K562 (cell line): ENCODE results near the gene SIT1. TPM values are rescaled to one million over a fixed set of nuclear protein-coding genes. Genes with fewer than 3 reads are reported as not detected.
A peak's percentile ranks its signal among the peaks of the same experiment; 100 is the strongest.

Source experiments
- ATAC-seq: fragments of 200-7000 bp; cut with Tn5 transposase; 3 replicates; pipeline ENCODE4 v1.9.1; 2020; ENCODE audit warnings: moderate library complexity
- BruUV-seq: library from RNA; stranded (reverse); fragments of 400-500 nt; replicated peaks from 2 replicates; lab custom pipeline; 2021; lab: Mats Ljungman, UMichigan
- CTCF ChIA-PET: fragments of 300-600 bp; formaldehyde crosslinking; extraction: SDS; loops from one replicate; lab custom pipeline; 2021; ENCODE audit warnings: low intra/inter-chr PET ratio; lab: Yijun Ruan, JAX
- POLR2A ChIA-PET: fragments of 300-600, 350-650 bp; sonication (Branson Sonifier 250); formaldehyde crosslinking; extraction: SDS; loops from one replicate; lab custom pipeline; 2021; ENCODE audit warnings: antibody characterized with exemption, inconsistent platforms; lab: Yijun Ruan, JAX
- DNase-seq, 4 experiments: peaks; one replicate each; pipeline versions ENCODE4 v3.0.0 to v3.0.0-alpha.2; 2011 to 2018; ENCODE audit warnings: low spot score in 3 of 4, mixed read lengths in 3 of 4; ENCODE audit errors: extremely low read depth in 1 of 4
- FAIRE-seq: peaks from 2 replicates; lab custom pipeline; 2011; peaks lifted over from hg19 to GRCh38; lab: Jason Lieb, UNC
- H2AFZ ChIP-seq: 2 replicates; pipeline ENCODE4 v1.6.0; 2011; ENCODE audit warnings: low read depth, low read length, control low read depth, inconsistent platforms
- H3K27ac ChIP-seq: fragments of 200-600 bp; 3 replicates; pipeline ENCODE4 v1.8.0; 2011; ENCODE audit warnings: low read depth, mild to moderate bottlenecking, control low read depth, inconsistent platforms, low read length, moderate library complexity, mixed read lengths; ENCODE audit errors: extremely low read depth
- H3K27me3 ChIP-seq, 2 experiments: fragments of 300-600 bp in 1 of 2; 2 replicates in 1 of 2; 3 replicates in 1 of 2; pipeline versions ENCODE4 v1.6.0 to v1.8.0; 2011; ENCODE audit warnings: inconsistent platforms in 2 of 2, low read length in 2 of 2, mild to moderate bottlenecking in 1 of 2, mixed read lengths in 1 of 2, moderate library complexity in 1 of 2; ENCODE audit not compliant: control insufficient read depth in 2 of 2, insufficient read depth in 2 of 2
- H3K36me3 ChIP-seq: fragments of 300-600 bp; 3 replicates; pipeline ENCODE4 v1.8.0; 2011; ENCODE audit warnings: mild to moderate bottlenecking, low read length, inconsistent platforms; ENCODE audit not compliant: control insufficient read depth, insufficient read depth
- H3K4me1 ChIP-seq, 2 experiments: fragments of 200-600 bp in 1 of 2; replicated peaks in 1 of 2; 2 replicates in 1 of 2; 3 replicates in 1 of 2; pipeline versions ENCODE4 v1.5.1 to v1.8.0; 2011; ENCODE audit warnings: inconsistent platforms in 2 of 2, low read length in 2 of 2, mild to moderate bottlenecking in 1 of 2, mixed read lengths in 1 of 2, moderate library complexity in 1 of 2; ENCODE audit not compliant: control insufficient read depth in 2 of 2, insufficient read depth in 2 of 2
- H3K4me2 ChIP-seq: 2 replicates; pipeline ENCODE4 v1.6.1; 2011; ENCODE audit warnings: low read length, control low read depth, inconsistent platforms, mixed read lengths; ENCODE audit not compliant: insufficient read depth
- H3K4me3 ChIP-seq: fragments of 200-600 bp; sonication (generic), shearing (Covaris generic); 2 replicates; pipeline ENCODE4 v1.5.1; 2016; ENCODE audit warnings: control low read depth, inconsistent platforms
- H3K79me2 ChIP-seq: fragments of 200-600 bp; 3 replicates; pipeline ENCODE4 v1.8.0; 2011; ENCODE audit warnings: low read length, inconsistent platforms; ENCODE audit not compliant: control insufficient read depth, insufficient read depth
- H3K9ac ChIP-seq, 2 experiments: 2 replicates each; pipeline versions ENCODE4 v1.6.0 to v1.6.1; 2011; ENCODE audit warnings: low read depth in 2 of 2, low read length in 2 of 2, control low read depth in 1 of 2, inconsistent platforms in 1 of 2, mild to moderate bottlenecking in 1 of 2, mixed read lengths in 1 of 2; ENCODE audit not compliant: insufficient read depth in 1 of 2
- H3K9me1 ChIP-seq: one replicate; pipeline ENCODE4 v1.6.0; 2011; ENCODE audit warnings: inconsistent platforms, mild to moderate bottlenecking, low read length, moderate library complexity; ENCODE audit not compliant: control insufficient read depth, insufficient read depth
- H3K9me3 ChIP-seq: replicated peaks from 2 replicates; pipeline ENCODE4 v1.5.1; 2011; ENCODE audit warnings: low read depth, low read length, inconsistent platforms; ENCODE audit not compliant: control insufficient read depth, insufficient read depth
- H4K20me1 ChIP-seq: replicated peaks from 2 replicates; pipeline ENCODE4 v1.6.1; 2011; ENCODE audit warnings: low read length, inconsistent platforms, mixed read lengths; ENCODE audit not compliant: control insufficient read depth, insufficient read depth
- ASH1L ChIP-seq: fragments of 450-650 bp; IDR thresholded peaks from 2 replicates; pipeline ENCODE4 v1.6.1; 2018; ENCODE audit warnings: borderline replicate concordance, mild to moderate bottlenecking, low read depth; ENCODE audit not compliant: partially characterized antibody
- CC2D1A ChIP-seq: fragments of 450-650 bp; IDR thresholded peaks from 2 replicates; pipeline ENCODE4 v1.6.1; 2017; ENCODE audit warnings: mild to moderate bottlenecking
- CTBP1 ChIP-seq: fragments of 450-650 bp; IDR thresholded peaks from 2 replicates; pipeline ENCODE4 v1.6.1; 2016; ENCODE audit warnings: borderline replicate concordance
- DMBX1 ChIP-seq: fragments of 250-450 bp; sonication (Bioruptor Pico); IDR thresholded peaks from 2 replicates; pipeline ENCODE4 v1.8.0; 2022; ENCODE audit warnings: inconsistent platforms, mild to moderate bottlenecking, moderate library complexity, borderline replicate concordance
- EP300 ChIP-seq: IDR thresholded peaks from 2 replicates; pipeline ENCODE4 v1.6.1; 2012; ENCODE audit warnings: low read length, improper control_type of control experiment
- FOXP1 ChIP-seq: sonication (generic); formaldehyde crosslinking; IDR thresholded peaks from 2 replicates; pipeline ENCODE4 v1.8.0; 2022; ENCODE audit warnings: mild to moderate bottlenecking, missing genetic modification reagents
- GABPA ChIP-seq: fragments of 200-800 bp; sonication (Bioruptor generic); conservative IDR thresholded peaks from 2 replicates; pipeline ENCODE4 v1.6.1; 2016; ENCODE audit warnings: low read depth, missing genetic modification characterization, missing compliant biosample characterization
- POLR3A ChIP-seq: IDR thresholded peaks from 2 replicates; pipeline ENCODE4 v1.6.1; 2011; ENCODE audit warnings: borderline replicate concordance, mild to moderate bottlenecking, moderate library complexity; ENCODE audit not compliant: insufficient read length, insufficient read depth; ENCODE audit errors: extremely low read depth
- RAD21 ChIP-seq, 2 experiments: fragments of 250-450 bp in 1 of 2; fragments of 450-650 bp in 1 of 2; sonication (Bioruptor Pico) in 1 of 2; formaldehyde crosslinking in 1 of 2; IDR thresholded peaks in 1 of 2; conservative IDR thresholded peaks in 1 of 2; 2 replicates each; pipeline versions ENCODE4 v1.4.0 to v1.8.0; 2020 to 2022; ENCODE audit warnings: mild to moderate bottlenecking in 2 of 2, moderate library complexity in 1 of 2
- RCOR1 ChIP-seq, 2 experiments: IDR thresholded peaks; 2 replicates each; pipeline ENCODE4 v1.6.1; 2012; ENCODE audit warnings: low read depth in 2 of 2, low read length in 2 of 2, borderline replicate concordance in 1 of 2, improper control_type of control experiment in 1 of 2
- SAP30 ChIP-seq: fragments of 200-600 bp; sonication (generic); IDR thresholded peaks from 2 replicates; pipeline ENCODE4 v1.6.1; 2012; ENCODE audit warnings: borderline replicate concordance, low read depth, mild to moderate bottlenecking, moderate library complexity, low read length, control low read depth, inconsistent platforms; ENCODE audit not compliant: insufficient read depth, poor library complexity, severe bottlenecking
- SP1 ChIP-seq: sonication (generic); formaldehyde crosslinking; IDR thresholded peaks from 2 replicates; pipeline ENCODE4 v1.8.1; 2022; ENCODE audit warnings: mild to moderate bottlenecking, missing genetic modification reagents
- TCFL5 ChIP-seq: fragments of 250-450 bp; sonication (Bioruptor Pico); conservative IDR thresholded peaks from 2 replicates; pipeline ENCODE4 v1.6.1; 2021; ENCODE audit warnings: mild to moderate bottlenecking, moderate library complexity, matching md5 sums
- ZKSCAN8 ChIP-seq: fragments of 200-800 bp; sonication (Bioruptor generic); IDR thresholded peaks from 2 replicates; pipeline ENCODE4 v1.6.1; 2016; ENCODE audit warnings: missing genetic modification characterization, missing compliant biosample characterization
- ZNF436 ChIP-seq: fragments of 250-450, 450-650 bp; sonication (Bioruptor Pico); formaldehyde crosslinking; IDR thresholded peaks from 2 replicates; pipeline ENCODE4 v1.7.0; 2020; ENCODE audit warnings: mild to moderate bottlenecking
- WGBS: fragments of 100-300 bp; shearing (Covaris generic); methylation state at CpG from one replicate; pipeline ENCODE4 v1.1.6; 2016; ENCODE audit warnings: low coverage, mixed read lengths; ENCODE audit not compliant: insufficient coverage; ENCODE audit errors: missing lambda C conversion rate; 5-methylcytosine and 5-hydroxymethylcytosine counted together
- in situ Hi-C: fragments of 300-500 bp; cut with MboI; formaldehyde crosslinking; loops from 4 replicates; pipeline ENCODE4 v1.15.0; 2018; ENCODE audit warnings: inconsistent platforms, mixed read lengths
- intact Hi-C: fragments of 100-400 bp; cut with micrococcal nuclease; formaldehyde crosslinking; loops from 2 replicates; pipeline ENCODE4 v1.14.2; 2022
- polyA plus RNA-seq, 8 experiments: library from polyadenylated mRNA; depleted of rRNA in 4 of 8; stranded (reverse) in 5 of 8; unstranded in 3 of 8; fragments of >200 nt; fragmentation: Nextera tagmentation in 2 of 8; fragmentation: Illumina TruSeq in 1 of 8; extraction: Ambion mirVana in 2 of 8; extraction: Trizol in 1 of 8; gene quantifications; 2 replicates each; pipeline versions ENCODE4 v1.2.1 to v1.2.3, GENCODE V29; 2011 to 2014; ENCODE audit warnings: inconsistent platforms in 1 of 8, missing spikeins in 1 of 8
- total RNA-seq, 7 experiments: library from RNA; depleted of rRNA in 6 of 7; stranded (reverse); fragments of >200 nt in 6 of 7; fragmentation: Illumina TruSeq in 2 of 7; extraction: Trizol in 2 of 7; gene quantifications; 2 replicates each; pipeline versions ENCODE4 v1.2.1 to v1.2.3, GENCODE V29; 2011 to 2021; ENCODE audit warnings: low replicate concordance in 1 of 7
- TF ChIP-seq, protein P1 (sequence below), 2 experiments: fragments of 150-350 bp in 1 of 2; IDR thresholded peaks; 2 replicates each; pipeline ENCODE4 v1.6.1; 2012 to 2016; ENCODE audit warnings: low read depth in 2 of 2, low read length in 2 of 2, mild to moderate bottlenecking in 1 of 2, moderate library complexity in 1 of 2
- TF ChIP-seq, protein P2 (sequence below): sonication (generic); formaldehyde crosslinking; IDR thresholded peaks from 2 replicates; pipeline ENCODE4 v1.9.0; 2022; ENCODE audit warnings: mild to moderate bottlenecking, missing genetic modification reagents

Gene SIT1
- total and polyA plus RNA-seq, 9 of the 15 experiments (the other 6 are each of a cell fraction or from before 2014, with no cell fraction given) = not detected

DNA sequence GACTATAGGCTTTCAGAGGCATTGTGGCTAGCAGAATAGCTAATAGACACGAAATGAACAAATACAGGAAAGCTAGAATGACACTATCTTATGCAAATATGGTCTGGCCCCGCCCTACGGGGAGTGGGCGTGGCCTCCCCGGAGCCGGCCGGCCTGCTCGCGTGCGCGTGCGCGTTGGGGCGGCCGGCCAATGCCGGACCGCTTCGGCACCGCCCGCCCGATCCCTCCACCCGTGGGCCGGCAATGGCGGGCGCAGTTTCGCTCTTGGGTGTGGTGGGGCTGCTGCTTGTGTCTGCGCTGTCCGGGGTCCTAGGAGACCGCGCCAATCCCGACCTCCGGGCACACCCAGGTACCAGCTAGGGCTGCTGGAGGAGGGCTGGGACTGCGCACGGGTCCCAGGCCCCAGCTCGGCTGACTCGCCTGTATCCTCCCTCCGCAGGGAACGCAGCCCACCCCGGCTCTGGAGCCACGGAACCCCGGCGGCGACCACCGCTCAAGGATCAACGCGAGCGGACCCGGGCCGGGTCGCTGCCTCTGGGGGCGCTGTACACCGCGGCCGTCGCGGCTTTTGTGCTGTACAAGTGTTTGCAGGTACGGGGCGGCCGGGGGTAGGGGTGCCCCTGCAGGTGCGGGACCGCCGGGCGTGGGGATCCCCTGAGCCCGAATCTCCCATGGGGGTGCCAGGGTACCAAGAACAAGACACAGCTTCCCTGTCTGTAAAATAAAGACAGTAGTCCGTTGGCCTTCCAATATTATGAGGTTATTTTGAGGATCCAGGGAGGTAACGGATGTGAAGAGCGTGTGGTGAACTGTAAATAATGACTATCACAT is 7.6 kb upstream of the SIT1 start, which contains the start of gene CCDC107:
Gene CCDC107, plus strand, starts transcription at position 156 of the 831 bp plus-strand sequence. Its CDS starts 88 bp downstream, at position 244.
- FAIRE-seq (no peak), DNase-seq (peak; percentile 78 to 97 (median 96)), ATAC-seq (peak; percentile 81)
- Histone ChIP-seq H3K4me2 (peak within 1 kb of the TSS; percentile 96), H3K79me2 (peaks cover 10% of the 10 kb centered on the region), H3K9me3 (no peaks in the 10 kb centered on the region), H3K9ac (peak within 1 kb of the TSS; percentile 86 to 96), H3K9me1 (no peaks in the 10 kb centered on the region), H3K4me1 (peaks cover 14 to 27% of the 10 kb centered on the region in 2 experiments; a peak in 4 of 5 replicates), H3K36me3 (peaks cover 34% of the 10 kb centered on the region; the same call in 2 of the 3 replicates), H2AFZ (peak within 1 kb of the TSS; percentile 99), H3K27me3 (no peaks in the 10 kb centered on the region), H3K27ac (peak within 1 kb of the TSS; percentile 98), H4K20me1 (no peaks in the 10 kb centered on the region), H3K4me3 (peak within 1 kb of the TSS; percentile 89)
- POLR2A ChIA-PET = interaction anchor here (0.6 to 2.6 kb wide), 15 partner anchors 8 to 543 kb away, joined by 3 to 14 read pairs (median 4); partner anchors contain the start of genes ATOSB, CREB3 and TLN1
- TSS peak; percentile 71 for BruUV-seq
- in situ Hi-C loops (no loop called here), intact Hi-C loops (loop anchor here (5.0 kb wide), 1 partner anchor 39 kb away; no protein-coding TSS in a partner anchor)
- CTCF ChIA-PET = no interaction called here
- 0% methylated on average over 8 of the region's 67 CpGs for WGBS
- TF ChIP-seq FOXP1 (CRISPR knock-in tag) (no peak), RCOR1 (IDR thresholded peaks at IDR 0.05; ENCODE audit: borderline replicate concordance in 1 of 2, low read depth in 2 of 2, low read length in 2 of 2) (no peak), POLR3A (no peak), SAP30 (no peak), EP300 (0 out of 2 replicates have a peak, but pooled peaks have one; percentile 5), ZNF436 (CRISPR knock-in tag) (no peak), GABPA (tag) (no peak), CC2D1A (no peak), DMBX1 (no peak), ZKSCAN8 (CRISPR knock-in tag) (no peak), SP1 (CRISPR knock-in tag) (no peak), ASH1L (no peak), TCFL5 (CRISPR knock-in tag) (no peak), RAD21 (CRISPR knock-in tag; conservative IDR thresholded peaks at IDR 0.05 in 1 of 2, IDR thresholded peaks at IDR 0.05 in 1 of 2) (peak; percentile 31 to 33; a peak in 3 of 4 replicates), CTBP1 (peak; percentile 46; the same call in 1 of the 2 replicates)
- TF ChIP-seq, protein P1, sequence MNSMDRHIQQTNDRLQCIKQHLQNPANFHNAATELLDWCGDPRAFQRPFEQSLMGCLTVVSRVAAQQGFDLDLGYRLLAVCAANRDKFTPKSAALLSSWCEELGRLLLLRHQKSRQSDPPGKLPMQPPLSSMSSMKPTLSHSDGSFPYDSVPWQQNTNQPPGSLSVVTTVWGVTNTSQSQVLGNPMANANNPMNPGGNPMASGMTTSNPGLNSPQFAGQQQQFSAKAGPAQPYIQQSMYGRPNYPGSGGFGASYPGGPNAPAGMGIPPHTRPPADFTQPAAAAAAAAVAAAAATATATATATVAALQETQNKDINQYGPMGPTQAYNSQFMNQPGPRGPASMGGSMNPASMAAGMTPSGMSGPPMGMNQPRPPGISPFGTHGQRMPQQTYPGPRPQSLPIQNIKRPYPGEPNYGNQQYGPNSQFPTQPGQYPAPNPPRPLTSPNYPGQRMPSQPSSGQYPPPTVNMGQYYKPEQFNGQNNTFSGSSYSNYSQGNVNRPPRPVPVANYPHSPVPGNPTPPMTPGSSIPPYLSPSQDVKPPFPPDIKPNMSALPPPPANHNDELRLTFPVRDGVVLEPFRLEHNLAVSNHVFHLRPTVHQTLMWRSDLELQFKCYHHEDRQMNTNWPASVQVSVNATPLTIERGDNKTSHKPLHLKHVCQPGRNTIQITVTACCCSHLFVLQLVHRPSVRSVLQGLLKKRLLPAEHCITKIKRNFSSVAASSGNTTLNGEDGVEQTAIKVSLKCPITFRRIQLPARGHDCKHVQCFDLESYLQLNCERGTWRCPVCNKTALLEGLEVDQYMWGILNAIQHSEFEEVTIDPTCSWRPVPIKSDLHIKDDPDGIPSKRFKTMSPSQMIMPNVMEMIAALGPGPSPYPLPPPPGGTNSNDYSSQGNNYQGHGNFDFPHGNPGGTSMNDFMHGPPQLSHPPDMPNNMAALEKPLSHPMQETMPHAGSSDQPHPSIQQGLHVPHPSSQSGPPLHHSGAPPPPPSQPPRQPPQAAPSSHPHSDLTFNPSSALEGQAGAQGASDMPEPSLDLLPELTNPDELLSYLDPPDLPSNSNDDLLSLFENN (IDR thresholded peaks at IDR 0.05; ENCODE audit: low read depth in 2 of 2, low read length in 2 of 2) = 0 out of 4 replicates have a peak, but pooled peaks of 1 of the 2 experiments have one; percentile 15
- TF ChIP-seq, protein P2, sequence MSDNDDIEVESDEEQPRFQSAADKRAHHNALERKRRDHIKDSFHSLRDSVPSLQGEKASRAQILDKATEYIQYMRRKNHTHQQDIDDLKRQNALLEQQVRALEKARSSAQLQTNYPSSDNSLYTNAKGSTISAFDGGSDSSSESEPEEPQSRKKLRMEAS (CRISPR knock-in tag) = peak; percentile 18; the same call in 1 of the 2 replicates
